ENCODE data around the gene SHOX.
"Not testable (repeated sequence)": the region's sequence is repeated elsewhere in the genome, so short reads cannot be mapped to it uniquely, and the experiment has no call there.

SHOX gene

GRCh38 chrX:622802-623201, 7.8 kb upstream of the SHOX start:
- not testable (repeated sequence) for DNase-seq

DNA sequence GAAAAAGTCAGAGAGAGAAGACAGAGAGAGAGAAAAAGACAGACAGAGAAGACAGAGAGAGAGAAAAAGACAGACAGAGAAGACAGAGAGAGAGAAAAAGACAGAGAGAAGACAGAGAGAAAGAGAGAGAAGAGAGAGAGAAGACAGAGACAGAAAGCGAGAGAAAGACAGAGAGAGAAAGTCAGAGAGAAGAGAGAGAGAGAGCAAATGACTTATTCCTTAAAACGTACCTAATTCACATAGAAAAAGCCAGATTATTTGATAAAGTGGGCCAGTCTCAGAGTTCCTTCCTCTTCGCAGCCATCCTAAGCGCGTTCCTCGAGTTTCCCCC, 7.4 kb upstream of the SHOX start:
- DNase-seq = no peak

GRCh38 chrX:623599-624315, 6.8 kb upstream of the SHOX start:
- DNase-seq = no peak

DNA sequence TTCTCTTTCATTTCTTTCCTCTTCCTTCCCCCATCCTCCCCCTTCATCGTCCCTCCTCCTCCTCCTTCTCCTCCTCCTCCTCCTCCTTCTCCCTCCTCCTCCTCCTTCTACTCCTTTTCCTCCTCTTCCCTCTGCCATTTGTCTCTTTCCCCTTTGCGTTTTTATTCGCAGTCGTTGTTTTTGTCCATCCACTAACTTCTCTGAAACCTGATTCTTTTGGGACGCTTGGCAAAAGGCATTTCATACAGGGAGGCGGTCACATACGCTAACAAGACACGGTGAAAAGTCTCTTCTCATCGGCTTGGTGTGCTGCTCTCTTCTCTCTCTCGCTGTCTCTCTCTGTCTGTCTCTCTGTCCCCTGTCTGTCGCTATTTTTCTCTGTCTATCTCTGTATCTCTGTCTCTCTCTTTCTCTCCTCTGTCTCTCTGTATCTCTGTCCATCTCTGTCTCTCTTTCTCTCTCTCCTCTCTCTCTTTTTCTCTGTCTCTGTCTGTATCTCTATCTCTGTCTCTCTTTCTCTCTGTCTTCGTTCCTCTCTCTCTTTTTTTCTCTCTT, 5.4 kb upstream of the SHOX start:
- DNase-seq = no peak

- not testable (repeated sequence) for DNase-seq
Observed at GRCh38 chrX:626047-626446, 4.5 kb upstream of the SHOX start.

DNA sequence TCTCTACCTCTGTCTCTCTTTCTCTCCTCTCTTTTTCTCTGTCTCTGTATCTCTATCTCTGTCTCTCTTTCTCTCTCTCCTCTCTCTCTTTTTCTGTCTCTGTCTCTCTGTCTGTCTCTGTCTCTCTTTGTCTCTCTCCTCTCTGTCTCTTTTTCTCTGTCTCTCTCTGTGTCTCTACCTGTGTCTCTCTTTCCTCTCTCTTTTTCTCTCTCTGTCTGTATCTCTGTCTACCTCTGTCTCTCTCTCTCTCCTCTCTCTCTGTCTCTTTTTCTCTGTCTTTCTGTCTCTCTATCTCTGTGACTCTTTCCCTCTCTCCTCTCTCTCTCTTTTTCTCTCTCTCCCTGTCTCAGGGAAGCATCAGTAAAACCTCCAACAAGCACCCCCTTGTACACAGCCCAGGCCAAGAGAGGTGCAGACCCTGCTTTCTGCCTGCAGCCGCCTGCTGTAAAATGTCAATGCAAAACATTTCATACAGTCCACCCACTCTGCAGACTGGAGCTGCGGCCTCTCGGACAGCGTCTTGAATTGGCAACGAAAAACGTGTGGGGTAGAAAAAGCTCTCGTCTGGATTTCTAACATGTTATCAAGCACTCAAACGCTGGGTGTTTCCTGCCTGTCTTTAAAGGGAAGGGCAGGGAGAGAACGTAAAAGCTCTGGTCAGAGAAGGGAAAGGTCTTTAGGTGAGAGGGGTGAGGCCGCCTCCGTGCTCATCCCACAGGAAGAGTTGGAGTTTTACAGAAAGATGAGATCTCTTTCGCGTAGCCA, 3.7 kb upstream of the SHOX start:
- no peak for DNase-seq

GRCh38 chrX:627510-627981, 3.0 kb upstream of the SHOX start:
- no peak for DNase-seq

GRCh38 chrX:627995-628394, 2.6 kb upstream of the SHOX start:
- DNase-seq = no peak

GRCh38 chrX:629230-630006, 1.2 kb upstream of the SHOX start:
- no peak for DNase-seq

GRCh38 chrX:630007-630611, 482 bp upstream of the SHOX start:
- no peak for DNase-seq

GRCh38 chrX:631802-632365, 1.3 kb downstream of the SHOX start:
- DNase-seq = no peak

DNA sequence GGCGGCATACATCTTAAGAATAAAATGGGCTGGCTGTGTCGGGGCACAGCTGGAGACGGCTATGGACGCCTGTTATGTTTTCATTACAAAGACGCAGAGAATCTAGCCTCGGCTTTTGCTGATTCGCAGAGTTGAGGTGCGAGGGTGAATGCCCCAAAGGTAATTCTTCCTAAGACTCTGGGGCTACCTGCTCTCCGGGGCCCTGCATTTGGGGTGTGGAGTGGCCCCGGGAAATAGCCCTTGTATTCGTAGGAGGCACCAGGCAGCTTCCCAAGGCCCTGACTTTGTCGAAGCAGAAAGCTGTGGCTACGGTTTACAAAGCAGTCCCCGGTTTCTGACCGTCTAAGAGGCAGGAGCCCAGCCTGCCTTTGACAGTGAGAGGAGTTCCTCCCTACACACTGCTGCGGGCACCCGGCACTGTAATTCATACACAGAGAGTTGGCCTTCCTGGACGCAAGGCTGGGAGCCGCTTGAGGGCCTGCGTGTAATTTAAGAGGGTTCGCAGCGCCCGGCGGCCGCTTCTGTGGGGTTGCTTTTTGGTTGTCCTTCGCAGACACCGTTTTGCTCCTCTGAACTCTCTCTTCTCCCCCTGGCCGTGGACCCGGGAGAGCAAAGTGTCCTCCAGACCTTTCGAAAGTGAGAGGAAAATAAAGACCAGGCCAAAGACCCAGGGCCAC, 1.9 kb downstream of the SHOX start:
- DNase-seq = no peak

- DNase-seq = no peak
Observed at GRCh38 chrX:633043-633984, 2.7 kb downstream of the SHOX start.

- no peak for DNase-seq
Observed at GRCh38 chrX:633985-634958, 3.7 kb downstream of the SHOX start.

DNA sequence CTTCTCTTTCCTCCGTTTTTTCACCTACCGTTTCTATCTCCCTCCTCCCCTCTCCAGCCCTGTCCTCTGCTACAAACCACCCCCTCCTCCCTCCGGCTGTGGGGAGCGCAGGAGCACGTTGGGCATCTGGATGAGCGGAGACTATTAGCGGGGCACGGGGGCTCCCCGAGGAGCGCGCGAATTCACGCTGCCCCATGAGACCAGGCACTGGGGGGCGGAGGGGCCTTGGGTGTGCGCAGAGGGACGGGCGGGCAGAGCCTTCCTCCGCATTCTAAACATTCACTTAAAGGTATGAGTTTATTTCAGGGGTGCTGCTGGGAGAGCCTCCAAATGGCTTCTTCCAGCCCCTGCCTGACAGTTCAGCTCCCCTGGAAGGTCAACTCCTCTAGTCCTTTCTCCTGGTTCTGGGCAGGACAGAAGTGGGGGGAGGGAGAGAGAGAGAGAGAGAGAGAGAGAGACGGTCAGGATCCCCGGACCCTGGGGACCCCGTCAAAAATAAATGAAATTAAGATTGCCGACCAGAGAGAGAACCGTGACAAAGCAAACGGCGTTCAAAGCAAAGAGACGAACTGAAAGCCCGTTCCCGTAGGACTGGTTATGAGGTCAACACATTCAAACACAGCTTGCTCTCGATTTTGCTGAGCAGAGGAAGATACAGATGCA, 5.0 kb downstream of the SHOX start:
- no peak for DNase-seq

DNA sequence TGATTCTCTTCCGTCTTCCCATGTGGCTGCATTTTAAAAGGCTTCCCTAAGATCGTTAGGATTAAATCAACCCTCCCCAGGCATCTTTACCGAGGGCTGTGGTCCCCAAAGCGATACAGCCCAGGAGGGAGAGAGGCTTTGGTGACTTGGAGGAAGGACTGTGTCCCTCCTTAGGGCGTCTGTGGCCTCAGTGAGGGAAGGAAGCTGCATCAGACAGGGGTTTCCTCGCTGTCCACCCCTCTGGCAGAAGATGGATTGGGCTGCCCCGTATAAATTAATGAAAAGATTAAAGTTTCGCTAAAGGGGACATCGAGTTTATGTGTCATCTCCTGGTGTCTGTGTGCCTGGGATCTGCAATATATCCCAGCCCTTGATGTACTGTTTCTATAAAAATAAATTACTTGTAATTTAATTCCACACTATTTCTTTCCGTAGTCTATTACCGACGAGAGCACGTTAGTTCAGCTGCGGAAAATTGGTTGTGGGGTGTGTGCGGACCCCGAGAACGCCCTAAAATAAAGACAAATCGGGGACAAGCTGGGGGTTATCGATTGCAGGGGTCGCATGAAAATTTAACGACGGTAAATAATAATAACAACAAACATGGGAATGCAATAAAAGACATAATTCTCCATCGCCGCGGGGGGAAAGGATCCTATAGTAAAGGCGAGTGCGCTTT, 6.5 kb downstream of the SHOX start:
- DNase-seq = no peak

DNA sequence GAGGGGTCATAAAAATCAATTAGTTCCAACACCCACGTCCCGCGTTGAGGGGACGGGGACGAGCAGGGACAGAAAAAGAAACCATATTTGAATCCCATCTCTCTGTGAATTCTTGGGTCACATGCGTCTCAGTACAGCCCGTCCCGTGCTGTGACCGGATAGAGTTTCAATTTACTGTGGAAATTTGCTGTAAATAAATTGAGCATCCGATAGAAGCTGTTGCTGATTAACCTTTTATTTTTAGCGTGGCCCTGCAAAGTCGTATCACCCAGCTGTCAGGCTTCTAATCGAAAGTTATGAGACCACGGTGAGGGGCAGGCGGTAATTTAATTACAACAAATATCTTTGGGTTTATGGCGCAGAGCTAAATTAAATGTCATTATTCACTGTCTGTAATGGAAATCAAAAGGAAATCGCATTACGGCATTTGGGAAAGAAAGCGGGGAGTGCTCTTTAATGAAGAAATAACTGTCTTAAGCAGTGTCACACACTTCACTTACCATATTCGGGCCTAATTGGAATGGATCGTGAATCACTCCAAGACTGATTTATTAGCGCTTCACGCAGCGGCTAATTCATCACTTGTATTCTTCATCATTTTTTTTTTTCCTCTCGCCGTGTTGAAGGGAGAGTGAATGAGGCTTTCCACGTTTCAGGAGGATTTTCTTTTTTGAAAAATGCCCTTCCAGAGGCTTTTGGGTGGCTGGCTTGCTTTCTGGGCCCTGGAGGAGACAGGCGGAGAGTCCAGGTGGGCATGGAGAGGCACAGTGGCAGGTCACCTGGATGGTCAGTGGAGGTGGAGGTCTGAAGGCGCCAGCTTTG, 7.3 kb downstream of the SHOX start:
- no peak for DNase-seq

All from NCI-H345 (cell line).